Right lobe of liver (tissue), 4 donors: ENCODE results near the gene LRP5.

ENCODE experiments used
- POLR2A ChIP-seq: fragments of 450-650 bp; IDR thresholded peaks from one replicate; pipeline ENCODE4 v1.6.1; 2017; ENCODE audit warnings: antibody characterized with exemption, mild to moderate bottlenecking
- TF ChIP-seq, protein P1 (sequence below), 4 donors: fragments of 200-600 bp in 3 of 4; fragments of 450-650 bp in 1 of 4; IDR thresholded peaks; one replicate each; pipeline versions ENCODE4 v1.5.1 to v1.8.0; 2016 to 2022; ENCODE audit warnings: antibody characterized with exemption in 4 of 4, mild to moderate bottlenecking in 2 of 4
- donor health status: DM: no; HTN: no; CAD: no.
- donor health status: DM: no; HTN: no; CAD: no.
- donor health status: DM: no; HTN: yes; CAD: no.

DNA sequence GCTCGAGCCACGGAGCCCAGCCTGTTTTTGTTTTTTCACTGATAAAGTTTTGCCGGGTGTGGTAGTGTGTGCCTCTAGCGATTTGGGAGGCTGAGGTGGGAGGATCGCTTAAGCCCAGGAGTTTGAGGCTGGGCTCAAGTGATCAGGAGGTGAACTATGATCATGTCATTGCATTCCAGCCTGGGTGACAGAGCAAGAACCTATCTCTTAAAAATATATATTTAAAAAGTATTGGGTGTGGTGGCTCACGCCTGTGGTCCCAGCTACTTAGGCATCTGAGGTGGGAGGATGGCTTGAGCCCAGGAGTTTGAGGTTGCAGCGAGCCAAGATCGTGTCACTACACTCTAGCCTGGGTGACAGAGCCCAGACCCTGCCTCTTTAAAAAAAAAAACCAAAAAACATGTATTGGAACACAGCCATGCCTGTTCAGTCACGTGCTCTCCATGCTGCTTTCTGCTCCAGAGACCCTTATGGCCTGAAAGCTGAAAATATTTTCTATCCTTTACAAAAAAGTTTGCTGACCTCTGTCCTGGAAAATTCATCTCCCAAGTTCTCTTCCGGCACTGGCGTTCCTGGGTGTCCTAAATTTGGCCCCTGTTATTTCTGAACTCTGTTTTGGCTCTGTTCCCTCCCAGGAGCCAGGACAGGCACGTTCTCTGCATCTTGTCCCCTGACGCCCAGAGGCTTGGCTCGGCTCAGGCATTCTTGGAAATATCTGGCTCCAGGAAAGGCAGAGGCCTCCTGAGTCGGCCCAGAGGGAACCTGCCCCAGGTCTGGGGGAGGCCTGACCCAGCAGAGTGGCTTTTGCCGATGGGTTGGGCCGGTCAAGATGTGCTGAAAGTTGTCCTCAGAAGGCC, 86.8 kb downstream of the LRP5 start:
- TF ChIP-seq, protein P1, sequence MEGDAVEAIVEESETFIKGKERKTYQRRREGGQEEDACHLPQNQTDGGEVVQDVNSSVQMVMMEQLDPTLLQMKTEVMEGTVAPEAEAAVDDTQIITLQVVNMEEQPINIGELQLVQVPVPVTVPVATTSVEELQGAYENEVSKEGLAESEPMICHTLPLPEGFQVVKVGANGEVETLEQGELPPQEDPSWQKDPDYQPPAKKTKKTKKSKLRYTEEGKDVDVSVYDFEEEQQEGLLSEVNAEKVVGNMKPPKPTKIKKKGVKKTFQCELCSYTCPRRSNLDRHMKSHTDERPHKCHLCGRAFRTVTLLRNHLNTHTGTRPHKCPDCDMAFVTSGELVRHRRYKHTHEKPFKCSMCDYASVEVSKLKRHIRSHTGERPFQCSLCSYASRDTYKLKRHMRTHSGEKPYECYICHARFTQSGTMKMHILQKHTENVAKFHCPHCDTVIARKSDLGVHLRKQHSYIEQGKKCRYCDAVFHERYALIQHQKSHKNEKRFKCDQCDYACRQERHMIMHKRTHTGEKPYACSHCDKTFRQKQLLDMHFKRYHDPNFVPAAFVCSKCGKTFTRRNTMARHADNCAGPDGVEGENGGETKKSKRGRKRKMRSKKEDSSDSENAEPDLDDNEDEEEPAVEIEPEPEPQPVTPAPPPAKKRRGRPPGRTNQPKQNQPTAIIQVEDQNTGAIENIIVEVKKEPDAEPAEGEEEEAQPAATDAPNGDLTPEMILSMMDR (IDR thresholded peaks at IDR 0.05): no peak
- TF ChIP-seq POLR2A: no peak
